Stomach (tissue), 4 donors: ENCODE data around the gene HMGB2.

ENCODE experiments used
- POLR2AphosphoS5 ChIP-seq, 3 donors: sonication (generic); formaldehyde crosslinking; IDR thresholded peaks; one replicate each; pipeline ENCODE4 v1.6.1; 2016; ENCODE audit warnings: antibody characterized with exemption in 3 of 3
- TF ChIP-seq, protein P1 (sequence below), 7 experiments: fragments of 450-650 bp in 4 of 7; fragments of 200-600 bp in 3 of 7; sonication (generic) in 3 of 7; IDR thresholded peaks; one replicate each; pipeline ENCODE4 v1.5.1; 2016 to 2019; ENCODE audit warnings: antibody characterized with exemption in 7 of 7, control low read depth in 2 of 7, mild to moderate bottlenecking in 1 of 7

GRCh38 chr4:173294444-173294843 lies 39.7 kb downstream of the HMGB2 start:
- no peak for TF ChIP-seq POLR2AphosphoS5 (IDR thresholded peaks at IDR 0.05)
- TF ChIP-seq, protein P1, sequence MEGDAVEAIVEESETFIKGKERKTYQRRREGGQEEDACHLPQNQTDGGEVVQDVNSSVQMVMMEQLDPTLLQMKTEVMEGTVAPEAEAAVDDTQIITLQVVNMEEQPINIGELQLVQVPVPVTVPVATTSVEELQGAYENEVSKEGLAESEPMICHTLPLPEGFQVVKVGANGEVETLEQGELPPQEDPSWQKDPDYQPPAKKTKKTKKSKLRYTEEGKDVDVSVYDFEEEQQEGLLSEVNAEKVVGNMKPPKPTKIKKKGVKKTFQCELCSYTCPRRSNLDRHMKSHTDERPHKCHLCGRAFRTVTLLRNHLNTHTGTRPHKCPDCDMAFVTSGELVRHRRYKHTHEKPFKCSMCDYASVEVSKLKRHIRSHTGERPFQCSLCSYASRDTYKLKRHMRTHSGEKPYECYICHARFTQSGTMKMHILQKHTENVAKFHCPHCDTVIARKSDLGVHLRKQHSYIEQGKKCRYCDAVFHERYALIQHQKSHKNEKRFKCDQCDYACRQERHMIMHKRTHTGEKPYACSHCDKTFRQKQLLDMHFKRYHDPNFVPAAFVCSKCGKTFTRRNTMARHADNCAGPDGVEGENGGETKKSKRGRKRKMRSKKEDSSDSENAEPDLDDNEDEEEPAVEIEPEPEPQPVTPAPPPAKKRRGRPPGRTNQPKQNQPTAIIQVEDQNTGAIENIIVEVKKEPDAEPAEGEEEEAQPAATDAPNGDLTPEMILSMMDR (IDR thresholded peaks at IDR 0.05): no peak
